HL-60/S4 treated with phorbol 12-myristate 13-acetate at 8.2 ng/mL for 4 days and 3 days (cell line): ENCODE data around the gene DNAH9.

Experiments used
- in situ Hi-C: fragments of 300-500 bp; cut with MboI; formaldehyde crosslinking; loops from 2 replicates; pipeline ENCODE4 v1.15.0; 2022; ENCODE audit warnings: low sequenced_read_pairs

DNAH9 gene, protein sequence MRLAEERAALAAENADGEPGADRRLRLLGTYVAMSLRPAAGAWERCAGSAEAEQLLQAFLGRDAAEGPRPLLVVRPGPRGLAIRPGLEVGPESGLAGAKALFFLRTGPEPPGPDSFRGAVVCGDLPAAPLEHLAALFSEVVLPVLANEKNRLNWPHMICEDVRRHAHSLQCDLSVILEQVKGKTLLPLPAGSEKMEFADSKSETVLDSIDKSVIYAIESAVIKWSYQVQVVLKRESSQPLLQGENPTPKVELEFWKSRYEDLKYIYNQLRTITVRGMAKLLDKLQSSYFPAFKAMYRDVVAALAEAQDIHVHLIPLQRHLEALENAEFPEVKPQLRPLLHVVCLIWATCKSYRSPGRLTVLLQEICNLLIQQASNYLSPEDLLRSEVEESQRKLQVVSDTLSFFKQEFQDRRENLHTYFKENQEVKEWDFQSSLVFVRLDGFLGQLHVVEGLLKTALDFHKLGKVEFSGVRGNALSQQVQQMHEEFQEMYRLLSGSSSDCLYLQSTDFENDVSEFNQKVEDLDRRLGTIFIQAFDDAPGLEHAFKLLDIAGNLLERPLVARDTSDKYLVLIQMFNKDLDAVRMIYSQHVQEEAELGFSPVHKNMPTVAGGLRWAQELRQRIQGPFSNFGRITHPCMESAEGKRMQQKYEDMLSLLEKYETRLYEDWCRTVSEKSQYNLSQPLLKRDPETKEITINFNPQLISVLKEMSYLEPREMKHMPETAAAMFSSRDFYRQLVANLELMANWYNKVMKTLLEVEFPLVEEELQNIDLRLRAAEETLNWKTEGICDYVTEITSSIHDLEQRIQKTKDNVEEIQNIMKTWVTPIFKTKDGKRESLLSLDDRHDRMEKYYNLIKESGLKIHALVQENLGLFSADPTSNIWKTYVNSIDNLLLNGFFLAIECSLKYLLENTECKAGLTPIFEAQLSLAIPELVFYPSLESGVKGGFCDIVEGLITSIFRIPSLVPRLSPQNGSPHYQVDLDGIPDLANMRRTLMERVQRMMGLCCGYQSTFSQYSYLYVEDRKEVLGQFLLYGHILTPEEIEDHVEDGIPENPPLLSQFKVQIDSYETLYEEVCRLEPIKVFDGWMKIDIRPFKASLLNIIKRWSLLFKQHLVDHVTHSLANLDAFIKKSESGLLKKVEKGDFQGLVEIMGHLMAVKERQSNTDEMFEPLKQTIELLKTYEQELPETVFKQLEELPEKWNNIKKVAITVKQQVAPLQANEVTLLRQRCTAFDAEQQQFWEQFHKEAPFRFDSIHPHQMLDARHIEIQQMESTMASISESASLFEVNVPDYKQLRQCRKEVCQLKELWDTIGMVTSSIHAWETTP (N-terminal part only)

DNA sequence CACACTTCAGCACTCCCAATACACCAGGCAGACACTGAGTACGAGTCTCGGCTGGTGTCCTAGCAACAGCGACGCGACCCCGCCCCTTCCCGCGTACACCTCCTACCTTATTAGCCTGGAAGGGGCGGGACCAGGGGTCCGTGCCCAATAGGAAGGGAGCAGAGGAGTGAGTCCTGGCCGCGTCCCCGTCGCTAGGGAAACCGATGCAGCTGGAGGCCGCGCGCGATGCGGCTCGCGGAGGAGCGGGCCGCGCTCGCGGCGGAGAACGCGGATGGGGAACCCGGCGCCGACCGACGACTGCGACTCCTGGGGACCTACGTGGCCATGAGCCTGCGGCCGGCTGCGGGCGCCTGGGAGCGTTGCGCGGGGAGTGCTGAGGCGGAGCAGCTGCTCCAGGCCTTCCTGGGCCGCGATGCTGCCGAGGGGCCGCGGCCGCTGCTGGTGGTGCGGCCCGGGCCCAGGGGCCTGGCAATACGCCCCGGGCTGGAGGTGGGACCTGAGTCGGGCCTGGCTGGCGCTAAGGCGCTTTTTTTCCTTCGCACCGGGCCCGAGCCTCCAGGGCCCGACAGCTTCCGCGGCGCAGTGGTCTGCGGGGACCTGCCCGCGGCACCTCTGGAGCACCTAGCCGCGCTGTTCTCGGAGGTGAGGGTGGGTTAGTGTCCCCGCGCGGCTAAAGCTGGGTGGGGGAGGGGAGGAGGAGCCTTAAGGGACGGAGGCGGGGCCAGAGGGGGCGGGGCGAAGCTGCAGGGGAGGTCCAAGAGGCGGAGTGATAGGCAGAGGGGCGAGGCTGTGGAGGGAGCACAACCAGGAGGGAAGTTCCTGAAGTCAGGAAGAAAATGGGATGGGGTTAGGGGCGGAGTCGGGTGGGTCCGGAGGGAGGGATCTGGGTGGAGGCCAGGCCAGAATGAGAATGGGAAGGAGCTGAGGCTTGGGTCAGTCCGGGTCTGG, at the start of gene DNAH9:
DNAH9 (plus strand) TSS at position 197 of the 948 bp plus-strand sequence; CDS start at position 226, 29 bp downstream.
- in situ Hi-C loops, result no loop called here

DNA sequence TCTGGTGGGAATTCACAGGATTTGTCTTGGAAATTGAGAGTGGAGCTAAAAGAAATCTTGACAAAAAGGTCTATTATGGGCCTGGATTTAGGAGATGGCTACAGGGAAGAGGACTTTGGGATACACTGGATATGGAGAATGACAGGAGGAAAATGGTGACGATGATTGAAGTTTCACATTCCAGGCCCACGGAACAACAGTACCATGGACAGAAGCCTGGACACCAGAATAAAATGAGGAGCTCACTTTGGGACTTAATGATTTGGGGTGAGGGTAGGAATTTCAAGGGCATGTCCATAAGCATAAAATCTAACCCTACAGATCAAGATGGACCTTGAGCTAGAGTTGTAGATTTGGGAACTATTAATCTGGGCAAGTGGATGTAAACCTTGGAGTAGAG, 47.8 kb upstream of the DNAH9 start:
- in situ Hi-C loops, result no loop called here

DNA sequence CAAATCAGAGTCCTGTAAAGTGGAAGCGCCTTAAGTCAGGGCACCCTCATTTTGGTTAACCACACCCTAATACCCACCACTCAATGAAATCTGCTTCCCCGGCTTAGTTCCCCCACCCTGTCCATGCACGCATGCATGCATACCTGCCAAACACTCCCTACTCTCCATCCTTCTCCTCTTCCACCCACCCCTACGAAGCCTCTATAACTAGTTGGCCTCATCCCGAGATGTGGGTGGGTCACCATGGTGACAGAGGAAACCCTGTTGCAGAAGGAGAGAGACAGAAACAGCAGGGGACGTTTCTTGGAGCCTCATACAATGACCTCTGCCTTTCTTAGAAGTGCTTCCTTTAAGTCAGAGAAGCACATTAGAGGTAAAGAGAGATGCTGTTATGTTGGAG, 46.8 kb upstream of the DNAH9 start:
- in situ Hi-C loops, result no loop called here

DNA sequence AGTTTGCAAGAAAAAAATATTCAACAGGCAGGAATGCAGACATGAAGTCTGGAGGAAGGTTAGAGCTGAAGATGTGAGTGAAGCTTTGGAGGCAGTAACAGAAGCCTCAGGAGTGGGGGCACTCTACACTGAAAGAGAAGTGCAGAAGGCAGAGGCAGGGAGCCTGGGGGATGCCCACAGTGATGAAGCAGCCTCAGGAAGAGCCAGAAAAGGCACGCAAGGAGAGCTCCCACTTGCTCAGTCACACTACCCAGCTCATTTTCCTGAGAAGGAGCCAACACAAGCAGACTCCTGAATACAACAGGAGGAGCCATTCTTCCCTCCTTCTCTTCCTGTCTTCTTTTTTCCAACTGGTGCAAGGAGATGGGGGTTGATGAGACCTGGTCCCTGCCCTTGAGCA, 45.1 kb upstream of the DNAH9 start:
- in situ Hi-C loops, result no loop called here

DNA sequence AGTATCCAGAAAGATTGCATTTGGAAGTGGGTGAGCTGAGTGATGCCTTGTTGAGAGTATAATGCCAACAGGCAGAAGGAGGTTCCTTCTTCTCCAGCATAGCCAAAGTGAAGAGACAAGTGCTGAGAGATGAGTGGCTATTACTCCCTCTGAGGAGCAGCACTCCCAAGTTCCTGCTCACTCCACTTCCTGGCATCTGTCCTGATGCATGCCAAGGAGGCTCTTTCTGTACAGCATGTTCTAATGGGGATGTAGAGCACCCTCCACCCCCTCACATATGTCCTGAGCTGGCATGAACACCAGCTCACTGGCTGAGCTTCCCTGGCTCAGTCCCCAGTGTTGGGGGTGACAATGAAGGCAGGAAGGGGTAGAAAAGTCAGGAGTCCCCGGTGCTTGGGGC, 44.2 kb upstream of the DNAH9 start:
- in situ Hi-C loops, result no loop called here

DNA sequence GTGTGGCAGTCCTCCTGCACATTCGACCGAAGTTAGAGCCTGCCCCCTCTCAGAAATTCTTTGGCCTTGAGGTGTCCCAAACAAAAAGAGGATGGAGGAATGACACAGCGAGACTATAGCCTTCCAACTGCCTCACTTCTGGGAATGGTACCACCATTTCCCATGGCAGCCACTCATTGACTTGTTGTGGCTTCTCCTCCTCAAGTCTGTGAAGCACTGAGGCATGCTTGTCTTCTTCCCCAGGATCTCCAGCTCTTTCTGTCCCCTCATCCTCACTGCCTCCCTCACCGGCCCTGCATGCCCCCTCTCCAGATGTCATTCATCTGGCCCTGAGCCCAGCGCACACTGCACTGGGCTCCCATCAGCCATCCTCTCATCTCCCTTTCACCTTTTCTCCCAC, 43.7 kb upstream of the DNAH9 start:
- in situ Hi-C loops, result no loop called here

DNA sequence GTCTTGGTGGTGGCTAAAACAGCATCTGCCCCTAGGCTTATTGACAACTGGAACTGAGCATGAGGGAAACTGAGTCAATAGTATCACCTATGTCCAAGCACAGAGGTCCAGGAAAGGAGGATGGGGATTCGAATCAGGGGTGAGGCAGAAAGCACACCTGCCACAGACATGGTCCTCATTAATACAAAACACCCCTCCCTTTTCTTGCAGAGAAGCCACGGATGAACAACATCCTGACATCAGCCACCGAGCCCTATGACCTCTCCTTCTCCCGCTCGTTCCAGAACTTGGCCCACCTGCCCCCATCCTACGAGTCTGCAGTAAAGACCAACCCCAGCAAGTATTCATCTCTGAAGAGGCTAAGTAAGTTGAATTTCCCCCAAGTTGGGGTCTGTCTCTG, 42.7 kb upstream of the DNAH9 start:
- in situ Hi-C loops, result no loop called here

DNA sequence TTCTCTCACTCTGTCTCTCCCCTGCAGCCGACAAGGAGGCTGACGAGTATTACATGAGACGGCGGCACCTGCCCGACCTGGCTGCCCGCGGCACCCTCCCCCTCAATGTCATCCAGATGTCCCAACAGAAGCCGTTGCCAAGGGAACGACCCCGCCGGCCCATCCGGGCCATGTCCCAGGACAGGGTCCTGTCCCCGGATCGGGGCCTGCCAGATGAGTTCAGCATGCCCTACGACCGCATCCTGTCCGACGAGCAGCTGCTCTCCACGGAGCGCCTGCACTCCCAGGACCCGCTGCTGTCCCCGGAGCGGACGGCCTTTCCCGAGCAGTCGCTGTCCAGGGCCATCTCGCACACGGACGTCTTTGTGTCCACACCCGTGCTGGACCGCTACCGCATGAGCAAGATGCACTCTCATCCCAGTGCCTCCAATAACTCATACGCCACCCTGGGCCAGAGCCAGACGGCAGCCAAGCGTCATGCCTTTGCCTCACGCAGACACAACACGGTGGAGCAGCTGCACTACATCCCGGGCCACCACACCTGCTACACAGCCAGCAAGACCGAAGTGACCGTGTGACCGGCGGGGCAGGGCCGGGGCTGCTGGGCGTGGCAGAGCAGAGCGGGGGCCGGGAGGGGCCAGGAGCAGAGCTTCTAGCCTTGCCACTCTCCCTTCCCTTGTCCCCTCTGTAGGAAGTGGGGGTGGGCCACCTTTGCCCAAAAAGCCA, 40.4 kb upstream of the DNAH9 start:
- in situ Hi-C loops, result no loop called here

DNA sequence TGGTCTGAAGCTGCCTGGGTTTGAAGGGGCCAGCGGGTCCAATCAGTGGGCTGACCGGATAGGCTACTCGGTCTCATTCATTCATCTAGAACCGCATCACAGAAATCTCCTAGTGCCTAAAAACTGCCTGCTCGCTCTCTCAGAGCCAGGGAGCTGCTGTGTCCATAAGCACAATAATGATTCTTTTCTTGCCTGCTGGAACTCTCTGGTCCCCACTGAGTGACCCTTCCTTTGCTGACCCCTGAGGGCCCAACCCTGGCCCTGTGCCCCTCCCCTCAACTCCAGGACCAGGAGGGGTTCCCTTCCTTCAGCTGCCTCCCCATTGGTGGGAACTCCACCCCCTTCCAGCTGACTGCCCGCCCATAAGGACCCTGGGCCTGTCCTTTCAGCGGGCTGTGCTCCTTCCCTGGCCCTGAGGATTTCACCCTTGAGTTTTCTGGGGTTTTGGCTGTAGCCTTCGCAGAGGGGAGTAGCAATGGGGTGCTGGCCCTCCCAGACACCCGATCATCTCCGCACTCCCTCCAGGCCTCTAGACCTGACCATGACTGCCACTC, 39.5 kb upstream of the DNAH9 start:
- in situ Hi-C loops, result no loop called here

DNA sequence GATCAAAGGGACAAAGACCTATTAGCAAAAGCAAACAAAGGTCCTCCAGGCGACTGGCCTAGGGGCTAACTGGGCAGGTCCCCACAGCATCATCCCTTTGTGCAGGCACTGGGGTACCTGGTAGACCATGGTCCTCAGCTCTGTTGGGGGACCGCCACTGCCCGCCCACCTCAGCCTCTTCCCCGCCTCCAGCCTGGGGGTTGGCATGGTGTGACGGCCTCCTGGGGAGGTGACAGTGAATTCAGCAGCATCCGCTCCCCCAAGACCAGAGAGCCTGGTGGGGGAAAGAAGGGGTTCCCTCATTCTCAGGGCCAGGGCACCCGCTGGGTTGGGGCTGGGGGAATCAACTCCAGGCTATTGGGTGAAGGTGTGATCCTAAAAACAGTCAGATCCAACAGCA, 38.7 kb upstream of the DNAH9 start:
- in situ Hi-C loops, result no loop called here

DNA sequence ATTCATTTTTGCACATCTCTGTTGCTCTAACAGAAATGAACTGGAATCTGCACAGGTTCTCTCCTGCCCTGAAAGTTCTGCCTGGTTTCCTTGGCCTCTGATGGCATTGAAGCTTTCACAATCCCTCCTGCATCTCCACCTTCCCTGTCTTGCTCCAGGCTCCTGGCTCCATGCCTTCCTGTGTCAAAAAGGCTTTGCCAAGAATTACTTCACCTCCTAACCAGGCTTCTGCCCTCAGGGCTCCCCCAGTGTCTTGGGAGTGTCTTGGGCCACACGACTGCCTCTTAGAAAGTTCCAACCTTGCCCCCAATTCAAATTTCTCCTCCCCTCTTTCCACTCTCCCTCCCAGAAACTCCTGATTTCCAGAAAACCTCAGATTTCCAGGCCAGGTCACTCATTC, 37.0 kb upstream of the DNAH9 start:
- in situ Hi-C loops, result no loop called here

DNA sequence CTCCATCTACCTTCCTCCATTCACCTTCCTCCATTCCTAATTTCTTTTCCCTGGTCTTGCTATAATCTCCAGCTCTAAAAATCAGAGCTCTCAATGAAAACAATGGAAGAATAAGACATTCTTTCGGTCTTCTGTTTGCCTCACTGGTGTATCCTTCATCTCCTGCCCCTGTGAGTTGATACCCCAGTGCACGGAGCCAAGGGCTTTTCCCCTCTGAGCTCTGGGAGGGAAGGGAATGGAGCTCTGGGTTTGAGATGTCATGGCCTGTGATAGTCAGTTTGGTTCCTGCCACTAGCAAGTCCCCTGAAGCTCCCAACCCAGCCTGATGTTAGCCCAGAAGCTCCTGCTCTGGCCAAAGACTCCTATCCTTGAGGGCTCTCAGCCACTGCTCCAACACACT, 36.6 kb upstream of the DNAH9 start:
- in situ Hi-C loops, result no loop called here

DNA sequence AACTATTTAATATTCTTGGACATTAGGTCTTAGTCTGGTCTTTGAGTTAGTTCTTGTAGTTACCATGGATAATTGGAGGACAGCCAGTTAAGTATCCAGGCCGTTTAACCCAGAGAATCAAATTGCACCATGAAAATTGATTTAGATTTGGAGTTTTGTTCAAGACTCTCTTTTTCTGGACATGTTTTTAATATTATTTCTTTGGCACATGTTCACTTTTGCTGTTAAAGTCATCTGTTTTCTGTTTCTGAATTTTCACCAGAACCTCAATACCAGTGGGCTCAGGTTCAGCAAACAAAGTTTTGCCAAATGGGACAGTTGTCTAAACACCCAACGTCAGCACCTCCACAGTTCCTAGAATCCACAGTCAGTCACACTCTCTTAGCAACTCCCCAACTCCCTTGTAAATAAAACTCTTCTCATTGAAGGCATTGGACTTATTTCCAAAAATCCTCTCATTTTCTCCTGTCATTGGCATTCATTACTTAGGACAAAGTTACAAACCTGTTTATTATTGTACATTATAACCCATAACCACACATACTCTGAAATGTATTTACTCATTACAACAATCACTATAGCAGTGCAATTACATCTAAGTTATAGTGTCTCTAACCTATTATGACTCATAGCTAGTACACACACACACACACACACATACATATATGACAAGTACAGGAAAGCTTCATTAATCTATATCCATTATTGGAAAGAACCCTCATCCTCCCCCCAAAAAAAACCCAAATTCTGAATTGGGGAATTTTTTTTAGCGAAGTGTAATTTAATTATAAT, 33.5 kb upstream of the DNAH9 start:
- in situ Hi-C loops, result no loop called here

DNA sequence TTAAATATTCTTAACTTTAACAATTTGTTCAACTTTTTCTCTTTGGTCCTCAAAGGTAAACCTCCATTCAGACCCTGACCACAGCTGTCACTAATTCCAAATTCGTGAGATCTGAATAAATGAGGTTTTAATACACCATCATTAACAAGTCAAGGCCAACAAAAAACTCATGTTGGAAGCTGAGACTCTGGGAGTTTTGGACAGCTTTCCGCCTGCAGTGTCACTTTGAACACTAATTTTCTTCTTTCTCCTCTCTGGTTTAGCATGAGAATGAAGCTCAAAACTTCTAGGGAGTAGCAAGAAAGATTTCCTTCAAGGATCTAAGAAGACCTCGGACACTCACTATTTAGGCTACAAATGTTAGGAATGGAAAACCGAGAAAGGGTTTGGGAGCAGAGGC, 32.7 kb upstream of the DNAH9 start:
- in situ Hi-C loops, result no loop called here

DNA sequence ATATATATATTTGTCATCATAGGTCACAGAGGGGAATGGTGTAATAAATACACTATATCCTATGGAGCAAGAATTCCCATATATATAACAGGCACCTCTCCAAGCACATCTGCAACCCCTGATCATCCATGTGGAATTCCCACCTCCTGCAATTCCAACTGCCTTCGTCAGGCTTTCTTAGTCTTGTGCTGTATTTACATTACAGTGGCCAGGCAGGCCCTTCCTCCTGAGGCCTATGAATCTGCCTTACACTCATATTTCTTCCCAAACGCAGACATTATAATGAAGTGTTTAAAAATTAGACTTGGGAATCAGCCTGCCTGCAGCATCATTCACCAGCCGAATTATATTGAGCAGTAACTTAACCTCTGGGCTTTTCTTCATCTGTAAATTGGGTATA, 19.3 kb upstream of the DNAH9 start:
- in situ Hi-C loops, result no loop called here

DNA sequence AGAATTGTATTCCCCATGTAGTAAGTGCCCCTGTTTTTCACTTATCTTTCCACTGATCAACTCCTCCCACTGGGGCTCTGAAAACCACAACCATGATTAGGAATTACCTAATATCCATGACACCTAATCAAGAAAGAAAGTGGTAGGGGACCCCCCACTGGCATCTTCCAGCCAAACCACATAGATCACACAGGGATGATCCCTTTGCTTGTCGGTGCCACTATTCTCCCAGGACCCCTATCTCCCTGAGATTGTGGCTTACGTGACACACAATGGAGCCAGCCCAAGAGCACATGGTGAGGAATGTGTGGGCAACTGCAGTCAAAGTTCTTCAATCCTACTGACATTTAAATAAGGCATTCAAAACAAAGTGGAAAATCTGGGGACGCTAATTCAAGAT, 17.6 kb upstream of the DNAH9 start:
- in situ Hi-C loops, result no loop called here

DNA sequence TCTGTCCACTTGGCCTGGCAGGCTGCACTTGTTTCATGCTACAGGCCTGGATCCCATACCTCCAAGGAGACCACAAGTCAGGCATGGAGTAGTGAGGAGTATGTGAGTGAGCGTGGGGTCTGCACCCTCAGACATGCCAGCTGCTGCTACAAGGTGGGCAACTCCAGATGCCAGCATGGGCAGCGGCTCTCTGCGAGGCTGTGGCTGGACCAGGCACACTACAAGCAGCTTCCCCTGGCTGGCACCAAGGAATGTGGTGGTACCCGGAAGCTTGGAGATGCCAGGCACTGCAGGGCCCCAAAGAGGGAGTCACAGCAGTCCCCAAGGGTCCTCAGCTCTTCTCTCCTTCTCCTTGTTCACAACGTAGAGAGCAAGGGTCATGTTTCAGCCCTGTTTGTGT, 16.1 kb upstream of the DNAH9 start:
- in situ Hi-C loops, result no loop called here

DNA sequence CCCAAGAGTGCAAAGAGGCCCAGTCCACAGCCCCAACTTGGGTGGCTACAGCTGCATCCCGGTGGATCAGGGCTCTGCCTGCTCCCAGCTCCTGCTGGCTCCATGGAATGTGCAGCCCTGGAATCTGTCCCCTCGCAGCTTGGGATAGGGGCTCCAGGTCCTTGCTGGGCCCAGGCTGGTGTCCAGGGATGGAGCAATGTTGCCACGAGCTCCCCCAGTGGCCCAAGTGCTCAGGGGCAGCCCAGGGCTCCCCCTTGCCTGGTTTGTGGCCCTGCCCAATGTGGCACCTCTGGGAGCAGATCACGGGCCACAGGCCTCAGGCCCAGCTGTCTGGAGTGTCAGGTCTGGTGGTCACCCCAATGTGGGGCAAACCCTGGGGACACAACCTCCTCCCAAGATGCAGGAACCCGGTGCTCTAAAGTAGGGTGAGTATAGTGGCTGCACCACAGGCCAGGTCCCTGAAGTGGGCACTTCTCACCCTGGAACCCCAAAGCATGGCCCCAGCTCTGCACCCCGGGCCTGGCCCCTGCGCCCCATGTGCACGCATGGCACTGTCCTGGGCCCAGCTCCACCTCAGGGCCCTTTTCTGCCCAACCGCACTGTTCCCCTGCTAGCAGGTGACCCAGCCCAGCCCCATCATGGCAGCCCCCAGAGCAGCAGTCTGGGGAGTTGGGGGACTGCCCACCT, 14.8 kb upstream of the DNAH9 start:
- in situ Hi-C loops, result no loop called here
